Measurements from ENCODE around the gene PHYHD1.
"Not testable (repeated sequence)": the region's sequence is repeated elsewhere in the genome, so short reads cannot be mapped to it uniquely, and the experiment has no call there.

Gene PHYHD1

GRCh38 chr9:128947527-128948301 is 26.9 kb downstream of the PHYHD1 start, which contains the start of the genes DOLK and NUP188:
Gene DOLK, minus strand, starts transcription at chr9:128947603. Its CDS starts 300 bp downstream, at chr9:128947303.
Gene NUP188, plus strand, starts transcription at chr9:128947699. Its CDS starts 21 bp downstream, at chr9:128947720.
- in situ Hi-C loops (cut with MboI; ENCODE audit: low sequenced_read_pairs) = loop anchor here (25.0 kb wide), 1 partner anchor 210 kb away; no protein-coding TSS in a partner anchor

- in situ Hi-C loops (cut with MboI; ENCODE audit: low sequenced_read_pairs) = not testable (repeated sequence)
Measured at GRCh38 chr9:128961403-128961802, 40.6 kb downstream of the PHYHD1 start.

- in situ Hi-C loops (cut with MboI; ENCODE audit: low sequenced_read_pairs) = no loop called here
Measured at GRCh38 chr9:128969491-128969890, 48.7 kb downstream of the PHYHD1 start.

- in situ Hi-C loops (cut with MboI; ENCODE audit: low sequenced_read_pairs) = no loop called here
Measured at GRCh38 chr9:128972956-128973355, 52.2 kb downstream of the PHYHD1 start.

- in situ Hi-C loops (cut with MboI; ENCODE audit: low sequenced_read_pairs) = no loop called here
Measured at GRCh38 chr9:128979111-128979510, 58.3 kb downstream of the PHYHD1 start.

GRCh38 chr9:128983536-128983935 is 62.8 kb downstream of the PHYHD1 start:
- in situ Hi-C loops (cut with MboI; ENCODE audit: low sequenced_read_pairs) = no loop called here

- in situ Hi-C loops (cut with MboI; ENCODE audit: low sequenced_read_pairs) = no loop called here
Measured at GRCh38 chr9:128986671-128987070, 65.9 kb downstream of the PHYHD1 start.

- in situ Hi-C loops (cut with MboI; ENCODE audit: low sequenced_read_pairs) = no loop called here
Measured at GRCh38 chr9:128987805-128988204, 67.0 kb downstream of the PHYHD1 start.
